ENCODE results near the gene UQCRC1.

DNA sequence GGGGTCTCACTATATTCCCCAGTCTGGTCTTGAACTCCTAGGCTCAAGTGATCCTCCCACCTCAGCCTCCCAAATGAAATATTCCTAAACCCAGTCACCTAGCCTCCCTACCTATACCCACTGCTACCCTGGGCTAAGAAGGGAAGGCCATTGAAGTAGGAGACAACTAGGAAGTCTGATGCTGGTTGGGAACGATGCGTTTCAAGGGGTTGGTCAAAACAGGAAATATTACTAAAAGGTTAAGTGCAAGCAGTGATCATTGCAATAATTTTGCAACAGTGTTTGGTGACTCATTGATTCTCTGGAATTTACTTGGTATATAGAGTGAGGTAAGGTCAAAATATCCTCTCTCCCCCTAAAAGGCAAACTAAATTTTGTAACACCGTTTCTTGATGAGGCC, 4.6 kb upstream of the UQCRC1 start:
- TF ChIP-seq, protein P1, sequence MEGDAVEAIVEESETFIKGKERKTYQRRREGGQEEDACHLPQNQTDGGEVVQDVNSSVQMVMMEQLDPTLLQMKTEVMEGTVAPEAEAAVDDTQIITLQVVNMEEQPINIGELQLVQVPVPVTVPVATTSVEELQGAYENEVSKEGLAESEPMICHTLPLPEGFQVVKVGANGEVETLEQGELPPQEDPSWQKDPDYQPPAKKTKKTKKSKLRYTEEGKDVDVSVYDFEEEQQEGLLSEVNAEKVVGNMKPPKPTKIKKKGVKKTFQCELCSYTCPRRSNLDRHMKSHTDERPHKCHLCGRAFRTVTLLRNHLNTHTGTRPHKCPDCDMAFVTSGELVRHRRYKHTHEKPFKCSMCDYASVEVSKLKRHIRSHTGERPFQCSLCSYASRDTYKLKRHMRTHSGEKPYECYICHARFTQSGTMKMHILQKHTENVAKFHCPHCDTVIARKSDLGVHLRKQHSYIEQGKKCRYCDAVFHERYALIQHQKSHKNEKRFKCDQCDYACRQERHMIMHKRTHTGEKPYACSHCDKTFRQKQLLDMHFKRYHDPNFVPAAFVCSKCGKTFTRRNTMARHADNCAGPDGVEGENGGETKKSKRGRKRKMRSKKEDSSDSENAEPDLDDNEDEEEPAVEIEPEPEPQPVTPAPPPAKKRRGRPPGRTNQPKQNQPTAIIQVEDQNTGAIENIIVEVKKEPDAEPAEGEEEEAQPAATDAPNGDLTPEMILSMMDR (IDR thresholded peaks at IDR 0.05) = no peak
- no peak for TF ChIP-seq SIN3A (IDR thresholded peaks at IDR 0.05; ENCODE audit: borderline replicate concordance, insufficient read depth, low read depth, low read length)
- no peak for TF ChIP-seq POLR2AphosphoS5 (IDR thresholded peaks at IDR 0.05; ENCODE audit: low read depth, low read length)
